ENCODE data around the gene SPATA16. TPM values are rescaled to one million over a fixed set of nuclear protein-coding genes. Genes with fewer than 3 reads are reported as not detected.

The SPATA16 gene
- total RNA-seq, 1 donor from 2014 or later, result not detected

GRCh38 chr3:172919297-172919683 lies 221.7 kb downstream of the SPATA16 start:
- intact Hi-C loops (cut with DNase I), result no loop called here
- Histone ChIP-seq H3K36me3 (no peaks in the 10 kb centered on the region), H3K4me1 (no peaks in the 10 kb centered on the region), H3K27me3 (no peaks in the 10 kb centered on the region), H3K9me3 (no peaks in the 10 kb centered on the region), H3K4me3 (no peak overlapping the region), H3K27ac (no peak overlapping the region)
- DNase-seq (ENCODE audit: low spot score in 2 of 2), result no peak
- TF ChIP-seq CTCF (IDR thresholded peaks at IDR 0.05), result no peak

- no peaks in the 10 kb centered on the region for H3K9me3 ChIP-seq
- H3K27ac ChIP-seq, result no peak overlapping the region
- intact Hi-C loops (cut with DNase I), result no loop called here
- H3K27me3 ChIP-seq, result no peaks in the 10 kb centered on the region
- no peak overlapping the region for H3K4me3 ChIP-seq
- H3K36me3 ChIP-seq, result no peaks in the 10 kb centered on the region
- no peak for DNase-seq (ENCODE audit: low spot score in 2 of 2)
- no peak for TF ChIP-seq CTCF (IDR thresholded peaks at IDR 0.05)
- H3K4me1 ChIP-seq, result no peaks in the 10 kb centered on the region
Measured at GRCh38 chr3:172918568-172919296, 222.3 kb downstream of the SPATA16 start.

GRCh38 chr3:172918165-172918564 lies 222.9 kb downstream of the SPATA16 start:
- Histone ChIP-seq H3K36me3 (no peaks in the 10 kb centered on the region), H3K27ac (no peak overlapping the region), H3K9me3 (no peaks in the 10 kb centered on the region), H3K4me1 (no peaks in the 10 kb centered on the region), H3K27me3 (no peaks in the 10 kb centered on the region), H3K4me3 (no peak overlapping the region)
- no peak for DNase-seq (ENCODE audit: low spot score in 2 of 2)
- intact Hi-C loops (cut with DNase I), result no loop called here
- no peak for TF ChIP-seq CTCF (IDR thresholded peaks at IDR 0.05)

GRCh38 chr3:172915911-172916514 lies 225.0 kb downstream of the SPATA16 start:
- H3K4me3 ChIP-seq, result no peak overlapping the region

GRCh38 chr3:172914854-172915253 lies 226.2 kb downstream of the SPATA16 start:
- H3K9me3 ChIP-seq, result no peaks in the 10 kb centered on the region
- H3K36me3 ChIP-seq, result no peaks in the 10 kb centered on the region
- no peak overlapping the region for H3K4me3 ChIP-seq
- TF ChIP-seq CTCF (IDR thresholded peaks at IDR 0.05), result no peak
- no peak overlapping the region for H3K27ac ChIP-seq
- intact Hi-C loops (cut with DNase I), result no loop called here
- H3K27me3 ChIP-seq, result no peaks in the 10 kb centered on the region
- DNase-seq (ENCODE audit: low spot score in 2 of 2), result no peak
- no peaks in the 10 kb centered on the region for H3K4me1 ChIP-seq

More at GRCh38 chr3:172915911-172916514, 225.0 kb downstream of the SPATA16 start:
- no peaks in the 10 kb centered on the region for H3K4me1 ChIP-seq
- H3K9me3 ChIP-seq, result no peaks in the 10 kb centered on the region
- H3K36me3 ChIP-seq, result no peaks in the 10 kb centered on the region
- TF ChIP-seq CTCF (IDR thresholded peaks at IDR 0.05), result no peak
- intact Hi-C loops (cut with DNase I), result no loop called here
- no peak overlapping the region for H3K27ac ChIP-seq
- DNase-seq (ENCODE audit: low spot score in 2 of 2), result no peak
- no peaks in the 10 kb centered on the region for H3K27me3 ChIP-seq
